WTC11 (cell line): ENCODE results near the gene SLC17A2. TPM values are rescaled to one million over a fixed set of nuclear protein-coding genes. Genes with fewer than 3 reads are reported as not detected.

Experiments
- ATAC-seq: fragments of 200-7000 bp; cut with Tn5 transposase; 2 replicates; pipeline ENCODE4 v1.10.0; 2021; ENCODE audit warnings: mild to moderate bottlenecking, moderate library complexity
- CTCF ChIA-PET: fragments of 300-600 bp; sonication (Branson Sonifier 250); formaldehyde crosslinking; loops from one replicate; lab custom pipeline; 2021; ENCODE audit warnings: antibody characterized with exemption; lab: Charles Lee
- POLR2A ChIA-PET: fragments of 350-600 bp; sonication (Branson Sonifier 250); formaldehyde crosslinking; loops from one replicate; lab custom pipeline; 2021; ENCODE audit warnings: antibody characterized with exemption; lab: Charles Lee
- DNase-seq: peaks from one replicate; pipeline ENCODE4 v3.0.0; 2021; ENCODE audit warnings: low spot score
- H3K27ac Mint-ChIP-seq: 2 replicates; pipeline ENCODE4 v1.8.0; 2021; ENCODE audit warnings: mixed read lengths
- H3K27me3 Mint-ChIP-seq: 2 replicates; pipeline ENCODE4 v1.8.0; 2021; ENCODE audit warnings: low read depth, mild to moderate bottlenecking, moderate library complexity, mixed read lengths
- H3K36me3 Mint-ChIP-seq: 2 replicates; pipeline ENCODE4 v1.8.0; 2021; ENCODE audit warnings: mixed read lengths
- H3K4me1 Mint-ChIP-seq: 2 replicates; pipeline ENCODE4 v1.8.0; 2022; ENCODE audit warnings: mixed read lengths
- H3K4me3 Mint-ChIP-seq: 2 replicates; pipeline ENCODE4 v1.8.0; 2021; ENCODE audit warnings: mild to moderate bottlenecking, moderate library complexity, mixed read lengths
- H3K9me3 Mint-ChIP-seq: 2 replicates; pipeline ENCODE4 v1.8.0; 2021; ENCODE audit warnings: mixed read lengths
- ATF1 ChIP-seq: sonication (generic); formaldehyde crosslinking; IDR thresholded peaks from 2 replicates; pipeline ENCODE4 v1.8.1; 2023; ENCODE audit warnings: mild to moderate bottlenecking, moderate library complexity, missing genetic modification reagents
- ATF2 ChIP-seq: sonication (generic); formaldehyde crosslinking; IDR thresholded peaks from 2 replicates; pipeline ENCODE4 v1.8.1; 2022; ENCODE audit warnings: low read depth, missing genetic modification reagents, borderline replicate concordance
- CDX4 ChIP-seq: fragments of 250-450 bp; sonication (Bioruptor Pico); IDR thresholded peaks from 2 replicates; pipeline ENCODE4 v1.9.0; 2021; ENCODE audit warnings: moderate library complexity, mild to moderate bottlenecking, inconsistent platforms, borderline replicate concordance
- FOXJ3 ChIP-seq: sonication (generic); formaldehyde crosslinking; IDR thresholded peaks from 2 replicates; pipeline ENCODE4 v1.9.0; 2021; ENCODE audit warnings: missing genetic modification reagents, mild to moderate bottlenecking, borderline replicate concordance
- FOXK1 ChIP-seq: sonication (generic); formaldehyde crosslinking; IDR thresholded peaks from 2 replicates; pipeline ENCODE4 v1.8.0; 2022; ENCODE audit warnings: mild to moderate bottlenecking, moderate library complexity, missing genetic modification reagents
- GABPB1 ChIP-seq: sonication (generic); formaldehyde crosslinking; IDR thresholded peaks from 2 replicates; pipeline ENCODE4 v1.8.1; 2023; ENCODE audit warnings: mild to moderate bottlenecking, missing genetic modification reagents
- HMGXB4 ChIP-seq: sonication (generic); formaldehyde crosslinking; IDR thresholded peaks from 2 replicates; pipeline ENCODE4 v1.8.1; 2023; ENCODE audit warnings: mild to moderate bottlenecking, moderate library complexity, missing genetic modification reagents
- MAX ChIP-seq: sonication (generic); formaldehyde crosslinking; IDR thresholded peaks from 2 replicates; pipeline ENCODE4 v1.8.0; 2022; ENCODE audit warnings: mild to moderate bottlenecking, missing genetic modification reagents
- MLX ChIP-seq: sonication (generic); formaldehyde crosslinking; IDR thresholded peaks from 2 replicates; pipeline ENCODE4 v1.8.1; 2023; ENCODE audit warnings: mild to moderate bottlenecking, missing genetic modification reagents, moderate library complexity
- MYBL2 ChIP-seq: sonication (generic); formaldehyde crosslinking; IDR thresholded peaks from 2 replicates; pipeline ENCODE4 v1.8.1; 2023; ENCODE audit warnings: mild to moderate bottlenecking, moderate library complexity, missing genetic modification reagents
- NFYB ChIP-seq: sonication (generic); formaldehyde crosslinking; conservative IDR thresholded peaks from 2 replicates; pipeline ENCODE4 v1.8.0; 2022; ENCODE audit warnings: low read depth, missing genetic modification reagents
- OVOL2 ChIP-seq: fragments of 250-450 bp; sonication (Bioruptor Pico); IDR thresholded peaks from 2 replicates; pipeline ENCODE4 v1.9.0; 2021; ENCODE audit warnings: mild to moderate bottlenecking, borderline replicate concordance
- SOX15 ChIP-seq: fragments of 250-450 bp; sonication (Bioruptor Pico); IDR thresholded peaks from 2 replicates; pipeline ENCODE4 v1.9.0; 2021; ENCODE audit warnings: mild to moderate bottlenecking
- SP1 ChIP-seq: sonication (generic); formaldehyde crosslinking; conservative IDR thresholded peaks from 2 replicates; pipeline ENCODE4 v1.8.1; 2022; ENCODE audit warnings: missing genetic modification reagents
- TCF7 ChIP-seq: sonication (generic); formaldehyde crosslinking; IDR thresholded peaks from 2 replicates; pipeline ENCODE4 v1.8.0; 2022; ENCODE audit warnings: mild to moderate bottlenecking, low read depth, missing genetic modification reagents, moderate library complexity
- TP53 ChIP-seq: sonication (generic); formaldehyde crosslinking; IDR thresholded peaks from 2 replicates; pipeline ENCODE4 v1.8.1; 2023; ENCODE audit warnings: mild to moderate bottlenecking, missing genetic modification reagents
- ZBTB21 ChIP-seq: sonication (generic); formaldehyde crosslinking; IDR thresholded peaks from 2 replicates; pipeline ENCODE4 v1.8.1; 2023; ENCODE audit warnings: mild to moderate bottlenecking, missing genetic modification reagents, borderline replicate concordance
- ZNF317 ChIP-seq: sonication (generic); formaldehyde crosslinking; IDR thresholded peaks from 2 replicates; pipeline ENCODE4 v1.8.1; 2023; ENCODE audit warnings: low read depth, mild to moderate bottlenecking, moderate library complexity, missing genetic modification reagents, borderline replicate concordance
- ZNF396 ChIP-seq: fragments of 250-450 bp; sonication (Bioruptor Pico); IDR thresholded peaks from 2 replicates; pipeline ENCODE4 v1.8.0; 2021; ENCODE audit warnings: mild to moderate bottlenecking, moderate library complexity, borderline replicate concordance
- ZNF416 ChIP-seq: fragments of 250-450 bp; sonication (Bioruptor Pico); IDR thresholded peaks from 2 replicates; pipeline ENCODE4 v1.9.0; 2021; ENCODE audit warnings: mild to moderate bottlenecking, inconsistent platforms
- ZNF425 ChIP-seq: fragments of 250-450 bp; sonication (Bioruptor Pico); conservative IDR thresholded peaks from 2 replicates; pipeline ENCODE4 v1.9.0; 2021; ENCODE audit warnings: mild to moderate bottlenecking
- ZNF512 ChIP-seq: sonication (generic); formaldehyde crosslinking; IDR thresholded peaks from 2 replicates; pipeline ENCODE4 v1.8.1; 2022; ENCODE audit warnings: missing genetic modification reagents, borderline replicate concordance
- ZNF671 ChIP-seq: fragments of 250-450 bp; sonication (Bioruptor Pico); IDR thresholded peaks from 2 replicates; pipeline ENCODE4 v1.8.0; 2021; ENCODE audit warnings: mild to moderate bottlenecking
- total RNA-seq: library from RNA; stranded (reverse); gene quantifications from 3 replicates; pipeline ENCODE4 v1.2.3, GENCODE V29; 2021

Gene SLC17A2
- total RNA-seq, 1 experiment from 2014 or later, result not detected

- Mint-ChIP-seq H3K4me3 (no peak overlapping the region), H3K27ac (no peak overlapping the region), H3K36me3 (no peaks in the 10 kb centered on the region), H3K4me1 (peaks cover 2% of the 10 kb centered on the region), H3K27me3 (peaks cover 2% of the 10 kb centered on the region), H3K9me3 (no peaks in the 10 kb centered on the region)
- ChIA-PET CTCF (interaction anchor here (0.6 to 1.2 kb wide), 2 partner anchors 112 to 126 kb away, joined by 3 read pairs; no protein-coding TSS in a partner anchor), POLR2A (no interaction called here)
- DNase-seq, result no peak
- TF ChIP-seq ATF2 (no peak), MAX (CRISPR knock-in tag) (no peak), ZBTB21 (CRISPR knock-in tag) (no peak), ZNF425 (CRISPR knock-in tag) (no peak), OVOL2 (CRISPR knock-in tag) (no peak), ZNF317 (CRISPR knock-in tag) (no peak), FOXK1 (no peak), GABPB1 (no peak)
- no peak for ATAC-seq
These were observed 49.9 kb downstream of the SLC17A2 start for GRCh38 chr6:25880601-25881000.

GRCh38 chr6:25878721-25879322 is 51.7 kb downstream of the SLC17A2 start:
- Mint-ChIP-seq H3K27me3 (peaks cover 2% of the 10 kb centered on the region), H3K4me1 (peaks cover 2% of the 10 kb centered on the region), H3K36me3 (no peaks in the 10 kb centered on the region), H3K9me3 (no peaks in the 10 kb centered on the region), H3K4me3 (no peak overlapping the region), H3K27ac (no peak overlapping the region)
- ATAC-seq (no peak), DNase-seq (no peak)
- no peak for TF ChIP-seq NFYB (CRISPR knock-in tag)
- no peak for TF ChIP-seq ATF1 (CRISPR knock-in tag)
- TF ChIP-seq ZNF416, result no peak
- no peak for TF ChIP-seq MLX (CRISPR knock-in tag)
- no peak for TF ChIP-seq ZNF512 (CRISPR knock-in tag)
- no peak for TF ChIP-seq TCF7 (CRISPR knock-in tag)
- no peak for TF ChIP-seq HMGXB4
- TF ChIP-seq MAX (CRISPR knock-in tag), result no peak
- TF ChIP-seq TP53, result no peak
- no peak for TF ChIP-seq FOXJ3 (CRISPR knock-in tag)
- TF ChIP-seq ZNF396 (CRISPR knock-in tag), result no peak
- no peak for TF ChIP-seq SP1 (CRISPR knock-in tag)
- no peak for TF ChIP-seq SOX15 (CRISPR knock-in tag)
- TF ChIP-seq MYBL2, result no peak
- TF ChIP-seq ZNF671 (CRISPR knock-in tag), result no peak
- TF ChIP-seq CDX4 (CRISPR knock-in tag), result no peak
- ChIA-PET CTCF (no interaction called here), POLR2A (no interaction called here)
